ENCODE measurements around the gene PRRG2.

Gene PRRG2

DNA sequence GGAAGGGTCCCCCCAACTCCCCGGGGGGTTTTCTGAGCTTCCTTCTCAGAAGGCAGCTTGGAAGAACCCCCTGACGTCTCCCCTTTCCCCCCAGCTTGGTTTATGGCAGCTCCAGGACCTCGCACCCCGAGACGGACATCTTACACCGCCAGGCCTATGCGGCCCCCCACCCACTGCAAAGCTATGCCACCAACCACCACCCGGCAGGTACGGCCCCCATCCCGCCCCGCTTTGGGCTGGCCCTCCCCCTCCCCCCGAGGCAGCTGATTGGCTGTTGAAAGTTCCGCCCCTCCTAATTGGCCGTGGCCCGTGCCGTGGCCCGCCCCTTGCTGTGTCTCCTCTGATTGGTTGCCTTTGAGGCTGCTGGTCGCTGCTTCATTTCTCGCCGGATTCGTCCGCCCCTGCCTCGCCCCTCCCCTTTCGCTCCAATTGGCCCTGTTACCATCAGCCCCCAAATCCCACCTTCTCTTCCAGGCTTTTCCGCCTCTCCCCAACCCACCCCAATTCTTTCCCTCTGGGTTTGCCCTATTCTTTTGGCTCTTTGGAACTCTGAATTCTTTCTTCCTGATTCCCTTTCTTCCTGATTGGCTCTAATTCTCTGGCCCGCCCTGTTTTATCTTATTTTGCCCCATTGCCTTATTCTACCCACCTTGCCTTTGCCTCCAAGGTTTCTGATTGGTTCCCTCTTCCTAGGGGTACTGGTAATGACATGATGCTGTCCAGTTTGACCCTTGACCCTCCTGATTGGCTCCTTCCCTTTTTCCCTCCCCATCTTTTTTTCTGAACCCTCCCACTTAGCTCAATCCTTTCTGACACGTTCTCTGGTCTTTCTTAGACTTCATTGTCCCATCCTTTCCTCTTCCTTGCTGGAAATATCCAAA, 12.4 kb downstream of the PRRG2 start:
- H3K27ac ChIP-seq, result peak overlapping the region; percentile 78
- TF ChIP-seq, protein P1, sequence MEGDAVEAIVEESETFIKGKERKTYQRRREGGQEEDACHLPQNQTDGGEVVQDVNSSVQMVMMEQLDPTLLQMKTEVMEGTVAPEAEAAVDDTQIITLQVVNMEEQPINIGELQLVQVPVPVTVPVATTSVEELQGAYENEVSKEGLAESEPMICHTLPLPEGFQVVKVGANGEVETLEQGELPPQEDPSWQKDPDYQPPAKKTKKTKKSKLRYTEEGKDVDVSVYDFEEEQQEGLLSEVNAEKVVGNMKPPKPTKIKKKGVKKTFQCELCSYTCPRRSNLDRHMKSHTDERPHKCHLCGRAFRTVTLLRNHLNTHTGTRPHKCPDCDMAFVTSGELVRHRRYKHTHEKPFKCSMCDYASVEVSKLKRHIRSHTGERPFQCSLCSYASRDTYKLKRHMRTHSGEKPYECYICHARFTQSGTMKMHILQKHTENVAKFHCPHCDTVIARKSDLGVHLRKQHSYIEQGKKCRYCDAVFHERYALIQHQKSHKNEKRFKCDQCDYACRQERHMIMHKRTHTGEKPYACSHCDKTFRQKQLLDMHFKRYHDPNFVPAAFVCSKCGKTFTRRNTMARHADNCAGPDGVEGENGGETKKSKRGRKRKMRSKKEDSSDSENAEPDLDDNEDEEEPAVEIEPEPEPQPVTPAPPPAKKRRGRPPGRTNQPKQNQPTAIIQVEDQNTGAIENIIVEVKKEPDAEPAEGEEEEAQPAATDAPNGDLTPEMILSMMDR (IDR thresholded peaks at IDR 0.05), result no peak
- no peak overlapping the region for H3K9ac ChIP-seq
- H3K4me2 ChIP-seq (ENCODE audit: low read length), result peak overlapping the region; percentile 94
- H2AFZ ChIP-seq, result peak overlapping the region; percentile 61
- H3K79me2 ChIP-seq, result peaks cover 11% of the 10 kb centered on the region
- no peaks in the 10 kb centered on the region for H3K36me3 ChIP-seq (ENCODE audit: control insufficient read depth, insufficient read depth, low read length)
- H3K4me1 ChIP-seq, result peaks cover 2% of the 10 kb centered on the region
- no peaks in the 10 kb centered on the region for H3K9me3 ChIP-seq (ENCODE audit: control insufficient read depth, low read length)
- peak overlapping the region; percentile 87 for H3K4me3 ChIP-seq (ENCODE audit: low read depth, low read length)
- H3K27me3 ChIP-seq (ENCODE audit: control insufficient read depth, insufficient read depth, low read length), result no peaks in the 10 kb centered on the region

DNA sequence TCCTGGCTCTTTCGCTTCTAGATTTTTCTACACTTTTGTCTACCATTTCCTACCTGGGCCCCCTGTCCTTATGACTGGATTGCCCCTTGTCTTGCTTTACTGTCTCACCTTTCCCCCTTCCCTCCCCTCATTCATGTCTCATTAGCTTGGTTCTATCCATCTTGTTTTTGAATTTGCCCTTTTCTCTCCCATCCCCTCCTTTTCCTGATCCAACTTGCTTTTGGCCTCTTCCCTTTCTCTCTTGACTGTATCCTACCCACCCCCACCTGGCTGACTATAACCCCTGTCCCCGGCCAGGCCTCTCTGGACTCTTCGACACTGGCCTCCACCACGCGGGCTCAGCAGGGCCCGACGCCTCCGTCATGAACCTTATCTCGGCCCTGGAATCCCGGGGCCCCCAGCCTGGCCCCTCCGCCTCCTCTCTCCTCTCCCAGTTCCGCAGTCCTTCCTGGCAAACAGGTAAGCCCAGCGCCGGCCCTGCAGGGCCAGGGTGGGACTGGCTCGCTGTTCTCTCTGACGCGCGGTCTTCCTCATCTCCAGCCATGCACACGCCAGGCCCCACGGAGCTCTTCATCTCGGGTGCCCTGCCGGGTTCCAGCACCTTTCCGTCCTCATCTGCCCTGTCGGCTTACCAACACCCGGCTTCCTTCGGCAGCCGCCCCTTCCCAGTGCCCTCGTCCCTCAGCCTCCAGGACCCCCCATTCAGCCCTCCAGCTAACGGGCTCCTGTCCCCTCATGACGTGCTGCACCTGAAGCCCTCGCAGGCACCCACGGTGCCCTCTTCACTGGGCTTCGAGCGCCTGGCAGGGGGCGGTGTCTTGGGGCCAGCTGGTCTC, 13.3 kb downstream of the PRRG2 start:
- Histone ChIP-seq H3K27ac (peak overlapping the region; percentile 24), H3K9me3 (ENCODE audit: control insufficient read depth, low read length) (no peaks in the 10 kb centered on the region), H3K36me3 (ENCODE audit: control insufficient read depth, insufficient read depth, low read length) (no peaks in the 10 kb centered on the region), H3K4me2 (ENCODE audit: low read length) (no peak overlapping the region), H3K4me3 (ENCODE audit: low read depth, low read length) (no peak overlapping the region), H2AFZ (no peak overlapping the region), H3K27me3 (ENCODE audit: control insufficient read depth, insufficient read depth, low read length) (no peaks in the 10 kb centered on the region), H3K79me2 (peaks cover 16% of the 10 kb centered on the region), H3K9ac (no peak overlapping the region), H3K4me1 (peaks cover 2% of the 10 kb centered on the region)
- TF ChIP-seq, protein P1 (IDR thresholded peaks at IDR 0.05), result no peak

DNA sequence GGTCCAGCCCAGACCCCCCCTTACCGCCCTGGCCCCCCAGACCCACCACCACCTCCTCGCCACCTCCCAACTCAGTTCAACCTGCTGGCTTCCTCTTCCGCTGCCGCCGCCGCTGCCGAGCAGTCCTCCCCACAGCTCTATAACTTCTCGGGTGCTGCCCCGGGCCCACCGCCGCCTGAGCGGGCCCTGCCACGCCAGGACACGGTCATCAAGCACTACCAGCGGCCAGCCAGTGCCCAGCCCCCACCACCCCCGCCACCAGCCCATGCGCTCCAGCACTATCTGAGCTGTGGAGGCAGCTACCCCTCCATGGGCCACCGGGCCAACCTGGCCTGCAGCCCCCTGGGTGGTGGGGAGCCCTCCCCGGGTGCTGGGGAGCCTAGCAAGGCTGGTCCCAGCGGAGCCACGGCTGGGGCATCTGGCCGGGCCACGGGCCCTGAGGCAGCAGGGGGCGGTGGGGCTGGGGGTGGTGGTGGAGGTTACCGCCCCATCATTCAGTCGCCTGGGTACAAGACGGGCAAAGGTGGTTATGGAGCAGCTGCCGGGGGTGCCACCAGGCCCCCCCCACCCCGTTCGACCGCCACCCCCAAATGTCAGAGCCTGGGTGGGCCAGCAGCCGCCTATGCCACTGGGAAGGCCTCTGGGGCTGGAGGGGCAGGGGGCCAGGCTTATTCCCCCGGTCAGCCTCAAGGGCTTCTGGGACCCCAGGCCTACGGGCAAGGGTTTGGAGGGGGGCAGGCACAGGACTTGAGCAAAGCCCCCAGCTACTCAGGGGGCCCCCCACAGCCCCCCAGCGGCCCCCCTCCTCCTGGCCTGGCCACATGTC, 14.1 kb downstream of the PRRG2 start:
- Histone ChIP-seq H3K36me3 (ENCODE audit: control insufficient read depth, insufficient read depth, low read length) (no peaks in the 10 kb centered on the region), H3K4me2 (ENCODE audit: low read length) (no peak overlapping the region), H3K4me1 (no peaks in the 10 kb centered on the region), H3K9ac (no peak overlapping the region), H3K27ac (no peak overlapping the region), H2AFZ (no peak overlapping the region), H3K27me3 (ENCODE audit: control insufficient read depth, insufficient read depth, low read length) (no peaks in the 10 kb centered on the region), H3K9me3 (ENCODE audit: control insufficient read depth, low read length) (no peaks in the 10 kb centered on the region), H3K4me3 (ENCODE audit: low read depth, low read length) (no peak overlapping the region), H3K79me2 (peaks cover 24% of the 10 kb centered on the region)
- TF ChIP-seq, protein P1 (IDR thresholded peaks at IDR 0.05), result no peak

DNA sequence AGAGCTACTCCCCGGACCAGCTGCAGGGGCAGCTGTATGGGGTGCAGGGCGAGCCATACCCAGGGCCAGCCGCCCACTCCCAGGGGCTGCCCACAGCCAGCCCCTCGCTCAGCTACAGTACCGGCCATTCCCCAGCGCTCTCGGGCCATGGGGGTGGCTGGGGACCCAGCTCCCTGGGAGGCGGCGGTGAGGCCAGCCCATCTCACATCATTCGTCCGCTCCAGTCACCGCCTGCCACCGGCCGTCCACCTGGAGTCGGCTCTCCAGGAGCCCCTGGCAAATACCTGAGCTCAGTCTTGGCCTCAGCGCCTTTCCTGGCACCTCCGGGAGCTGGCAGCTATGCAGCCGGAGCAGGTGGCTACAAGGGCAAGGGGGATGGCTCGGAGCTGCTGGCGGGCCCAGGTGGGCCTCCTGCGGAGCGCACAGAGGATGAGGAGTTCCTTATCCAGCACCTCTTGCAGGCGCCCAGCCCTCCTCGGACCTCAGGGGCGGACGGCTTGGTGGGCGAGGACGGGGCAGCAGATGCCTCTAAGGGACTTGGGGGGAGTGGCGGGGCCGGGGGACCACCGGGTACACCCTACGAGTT, 14.8 kb downstream of the PRRG2 start:
- TF ChIP-seq, protein P1 (IDR thresholded peaks at IDR 0.05), result no peak
- no peaks in the 10 kb centered on the region for H3K36me3 ChIP-seq (ENCODE audit: control insufficient read depth, insufficient read depth, low read length)

More for the DNA sequence above, 14.8 kb downstream of the PRRG2 start:
- H3K9me3 ChIP-seq (ENCODE audit: control insufficient read depth, low read length), result no peaks in the 10 kb centered on the region
- H3K4me1 ChIP-seq, result no peaks in the 10 kb centered on the region
- no peaks in the 10 kb centered on the region for H3K27me3 ChIP-seq (ENCODE audit: control insufficient read depth, insufficient read depth, low read length)
- no peak overlapping the region for H3K4me3 ChIP-seq (ENCODE audit: low read depth, low read length)
- H3K4me2 ChIP-seq (ENCODE audit: low read length), result no peak overlapping the region
- no peak overlapping the region for H3K9ac ChIP-seq
- H3K27ac ChIP-seq, result no peak overlapping the region
- no peak overlapping the region for H2AFZ ChIP-seq
- peaks cover 30% of the 10 kb centered on the region for H3K79me2 ChIP-seq
